Measurements from ENCODE around the gene SFXN5.

DNA sequence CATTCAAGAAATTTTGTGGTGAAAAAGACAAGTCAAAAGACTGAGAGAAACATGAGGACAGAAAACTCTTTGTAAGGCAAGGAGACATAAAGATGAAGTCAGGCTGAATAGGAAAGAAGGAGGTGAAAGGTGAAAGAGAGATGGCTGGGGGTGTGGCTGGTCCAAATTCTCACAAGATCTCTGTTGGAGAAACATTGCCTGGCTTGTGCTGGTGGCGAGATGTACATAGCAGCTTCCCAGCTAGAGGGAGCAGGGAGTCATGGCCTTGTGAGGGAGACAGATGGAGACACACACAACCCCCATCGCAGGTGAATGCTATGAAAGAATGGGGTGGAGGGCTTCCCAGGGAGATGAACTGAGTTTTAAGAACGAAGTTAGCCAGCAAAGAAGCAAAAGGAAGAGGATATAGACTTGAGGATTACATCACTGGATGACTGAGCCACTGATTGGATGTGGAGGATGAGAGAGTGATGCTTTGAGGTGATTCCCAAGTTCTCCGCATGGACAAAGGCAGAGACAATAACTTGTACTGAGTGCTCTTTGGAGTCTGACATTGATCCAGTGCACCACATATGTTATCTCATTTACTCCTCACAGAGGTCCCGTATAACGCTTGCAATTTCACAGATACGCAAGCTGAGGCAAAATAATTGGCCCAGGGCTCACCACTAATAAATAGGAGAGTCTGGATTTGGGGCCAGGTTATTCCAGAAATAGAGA lies 157.9 kb downstream of the SFXN5 start:
- no peak for TF ChIP-seq POLR2A (IDR thresholded peaks at IDR 0.05)
- TF ChIP-seq CTCF (IDR thresholded peaks at IDR 0.05): peak in 1 of 6 experiments; percentile 5

All from Peyer's patch (tissue), 4 donors.